Left lung (tissue), 10 donors: ENCODE results near the gene PPP4C. TPM values are rescaled to one million over a fixed set of nuclear protein-coding genes. Genes with fewer than 3 reads are reported as not detected.
"Not testable (repeated sequence)": the region's sequence is repeated elsewhere in the genome, so short reads cannot be mapped to it uniquely, and the experiment has no call there.

Experiments
- ATAC-seq: fragments of 200-7000 bp; cut with Tn5 transposase; one replicate; pipeline ENCODE4 v1.9.1; 2020; ENCODE audit warnings: moderate library complexity
- DNase-seq, 4 donors: peaks; one replicate each; pipeline ENCODE4 v3.0.0-alpha.2; 2013 to 2020
- H3K27ac ChIP-seq, 2 donors: fragments of 200-600 bp; sonication (generic) in 1 of 2; one replicate each; pipeline versions ENCODE4 v1.5.0 to v1.8.0; 2020 to 2021
- H3K27me3 ChIP-seq, 2 donors: fragments of 200-600 bp; sonication (generic) in 1 of 2; one replicate each; pipeline versions ENCODE4 v1.5.0 to v1.8.0; 2020 to 2021
- H3K36me3 ChIP-seq, 2 donors: fragments of 200-600 bp; sonication (generic) in 1 of 2; one replicate each; pipeline versions ENCODE4 v1.5.0 to v1.8.0; 2020 to 2021
- H3K4me1 ChIP-seq, 2 donors: fragments of 200-600 bp; one replicate each; pipeline ENCODE4 v1.8.0; 2021
- H3K4me3 ChIP-seq, 2 donors: fragments of 200-600 bp; sonication (generic) in 1 of 2; one replicate each; pipeline versions ENCODE4 v1.5.0 to v1.8.0; 2020 to 2021; ENCODE audit warnings: mild to moderate bottlenecking in 1 of 2
- H3K9me3 ChIP-seq, 2 donors: fragments of 200-600 bp; sonication (generic) in 1 of 2; one replicate each; pipeline versions ENCODE4 v1.5.0 to v1.8.0; 2020 to 2021
- intact Hi-C, 2 donors: fragments of 100-400 bp; cut with DNase I; formaldehyde crosslinking; loops; one replicate each; pipeline versions ENCODE4 v1.11.2 to v1.14.2; 2022
- polyA plus RNA-seq, 6 donors: library from polyadenylated mRNA; unstranded; fragments of 120-200 nt; gene quantifications; one replicate each; pipeline ENCODE4 v1.2.1, GENCODE V29; 2013; ENCODE audit not compliant: insufficient read length in 6 of 6
- total RNA-seq, 2 donors: library from RNA; stranded (reverse); fragmentation: NEBNext Ultra II Directional; extraction: Animal tissue kit (Norgen Biotek cat#: 25700); gene quantifications; one replicate each; pipeline ENCODE4 v1.2.1, GENCODE V29; 2021
- TF ChIP-seq, protein P1 (sequence below), 2 donors: fragments of 200-600 bp; sonication (generic) in 1 of 2; IDR thresholded peaks; one replicate each; pipeline versions ENCODE4 v1.5.0 to v1.8.0; 2021; ENCODE audit warnings: antibody characterized with exemption in 2 of 2
- donor health status: DM: no; HTN: yes; CAD: no.
- donor health status: DM: no; HTN: no; CAD: no.

PPP4C gene
- total and polyA plus RNA-seq, 8 donors: 62.0 to 89.8 (median 76.9) TPM

DNA sequence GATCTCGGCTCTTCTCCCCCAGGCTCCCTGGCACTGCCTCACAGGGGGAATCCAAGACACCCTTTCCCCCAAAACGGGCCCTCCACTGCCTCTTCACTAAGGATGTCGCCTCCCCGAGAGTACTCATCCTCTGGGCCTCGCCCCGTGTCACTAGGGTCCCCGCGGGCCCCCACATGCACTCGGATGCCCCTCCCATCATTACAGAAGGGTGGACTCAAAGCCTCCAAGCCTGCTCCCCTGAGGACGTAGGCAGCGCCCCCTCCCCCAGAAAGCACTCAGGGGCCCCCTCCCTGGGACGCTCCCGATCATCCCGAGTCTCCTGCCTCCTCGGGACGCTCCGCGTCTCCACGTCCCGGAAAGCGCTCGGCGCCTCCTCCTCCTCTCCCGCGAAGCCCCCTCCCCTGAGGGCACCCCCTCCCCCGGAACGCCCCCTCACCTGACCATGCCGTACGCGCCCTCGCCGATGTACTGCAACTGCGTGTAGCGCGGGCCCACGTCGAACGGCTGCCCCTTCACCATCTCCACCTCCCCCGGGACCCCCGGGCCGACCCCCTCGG is 46.9 kb downstream of the PPP4C start:
- Histone ChIP-seq H3K4me3 (peak overlapping the region; percentile 74 to 93), H3K36me3 (peaks cover 0 to 25% of the 10 kb centered on the region in 2 donors), H3K27ac (peak overlapping the region; percentile 87), H3K4me1 (peaks cover 7 to 36% of the 10 kb centered on the region in 2 donors), H3K9me3 (no peaks in the 10 kb centered on the region), H3K27me3 (no peaks in the 10 kb centered on the region)
- ATAC-seq (peak; percentile 14), DNase-seq (peak in 1 of 4 donors; percentile 71)
- TF ChIP-seq, protein P1, sequence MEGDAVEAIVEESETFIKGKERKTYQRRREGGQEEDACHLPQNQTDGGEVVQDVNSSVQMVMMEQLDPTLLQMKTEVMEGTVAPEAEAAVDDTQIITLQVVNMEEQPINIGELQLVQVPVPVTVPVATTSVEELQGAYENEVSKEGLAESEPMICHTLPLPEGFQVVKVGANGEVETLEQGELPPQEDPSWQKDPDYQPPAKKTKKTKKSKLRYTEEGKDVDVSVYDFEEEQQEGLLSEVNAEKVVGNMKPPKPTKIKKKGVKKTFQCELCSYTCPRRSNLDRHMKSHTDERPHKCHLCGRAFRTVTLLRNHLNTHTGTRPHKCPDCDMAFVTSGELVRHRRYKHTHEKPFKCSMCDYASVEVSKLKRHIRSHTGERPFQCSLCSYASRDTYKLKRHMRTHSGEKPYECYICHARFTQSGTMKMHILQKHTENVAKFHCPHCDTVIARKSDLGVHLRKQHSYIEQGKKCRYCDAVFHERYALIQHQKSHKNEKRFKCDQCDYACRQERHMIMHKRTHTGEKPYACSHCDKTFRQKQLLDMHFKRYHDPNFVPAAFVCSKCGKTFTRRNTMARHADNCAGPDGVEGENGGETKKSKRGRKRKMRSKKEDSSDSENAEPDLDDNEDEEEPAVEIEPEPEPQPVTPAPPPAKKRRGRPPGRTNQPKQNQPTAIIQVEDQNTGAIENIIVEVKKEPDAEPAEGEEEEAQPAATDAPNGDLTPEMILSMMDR (IDR thresholded peaks at IDR 0.05): no peak
- intact Hi-C loops: no loop called here

DNA sequence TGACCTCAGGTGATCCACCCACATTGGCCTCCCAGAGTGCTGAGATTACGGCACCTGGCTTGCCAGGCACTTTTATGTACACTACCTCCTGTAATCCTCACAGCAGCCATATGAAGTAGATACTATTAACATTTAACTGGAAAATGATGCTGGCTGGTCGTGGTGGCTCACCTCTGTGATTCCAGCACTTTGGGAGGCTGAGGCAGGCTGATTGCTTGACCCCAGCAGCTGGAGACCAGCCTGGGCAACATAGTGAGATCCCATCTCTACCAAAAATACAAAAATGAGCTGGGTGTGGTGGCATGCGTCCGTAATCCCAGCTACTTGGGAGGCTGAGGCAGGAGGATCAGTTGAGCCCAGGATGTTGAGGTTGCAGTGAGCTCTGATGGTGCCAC is 49.2 kb downstream of the PPP4C start:
- Histone ChIP-seq H3K4me3 (no peak overlapping the region), H3K27me3 (no peaks in the 10 kb centered on the region), H3K9me3 (no peaks in the 10 kb centered on the region), H3K4me1 (peaks cover 7 to 33% of the 10 kb centered on the region in 2 donors), H3K36me3 (peaks cover 0 to 2% of the 10 kb centered on the region in 2 donors), H3K27ac (peak overlapping the region in 1 of 2 donors; percentile 87)
- DNase-seq (no peak), ATAC-seq (no peak)
- intact Hi-C loops: no loop called here
- TF ChIP-seq, protein P1 (IDR thresholded peaks at IDR 0.05): no peak

DNA sequence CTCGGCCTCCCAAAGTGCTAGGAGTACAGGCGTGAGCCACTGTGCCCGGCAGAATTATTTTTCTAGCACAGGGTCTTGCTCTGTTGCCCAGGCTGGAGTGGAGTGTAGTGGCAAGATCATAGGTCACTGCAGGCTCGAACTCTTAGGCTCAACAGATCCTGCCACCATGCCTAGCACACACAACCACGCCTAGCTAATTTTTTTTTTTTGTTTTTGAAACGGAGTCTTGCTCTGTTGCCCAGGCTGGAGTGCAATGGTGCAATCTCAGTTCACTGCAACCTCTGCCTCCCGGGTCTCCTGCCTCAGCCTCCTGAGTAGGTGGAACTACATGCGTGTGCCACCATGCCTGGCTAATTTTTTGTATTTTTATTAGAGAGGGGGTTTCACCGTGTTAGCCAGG is 49.9 kb downstream of the PPP4C start:
- H3K4me1 ChIP-seq: peaks cover 7 to 26% of the 10 kb centered on the region in 2 donors
- H3K4me3 ChIP-seq, DNase-seq, intact Hi-C loops, H3K27me3 ChIP-seq, H3K9me3 ChIP-seq, H3K27ac ChIP-seq, ATAC-seq, H3K36me3 ChIP-seq: not testable (repeated sequence)

DNA sequence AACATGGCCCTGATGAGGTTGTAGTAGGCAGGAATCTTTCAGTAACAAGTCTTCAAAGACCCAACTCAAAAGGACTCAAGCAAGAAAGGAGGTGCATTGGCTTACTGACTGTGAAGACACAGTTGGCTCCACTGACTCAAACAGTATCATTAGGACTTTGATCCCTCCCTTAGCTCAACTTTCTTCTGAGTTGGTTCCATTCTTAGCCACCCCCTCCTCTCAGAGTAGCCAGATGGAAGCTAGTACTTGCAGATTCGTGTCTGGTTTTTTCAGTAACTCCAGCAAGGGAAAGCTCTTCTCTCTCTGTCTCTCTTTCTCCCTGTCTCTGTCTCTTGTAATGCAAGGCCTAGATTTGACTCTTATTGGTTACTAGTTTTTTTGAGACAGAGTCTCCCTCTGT is 52.2 kb downstream of the PPP4C start:
- Histone ChIP-seq H3K4me1 (peaks cover 4 to 5% of the 10 kb centered on the region in 2 donors), H3K9me3 (no peaks in the 10 kb centered on the region), H3K36me3 (no peaks in the 10 kb centered on the region), H3K4me3 (no peak overlapping the region), H3K27me3 (no peaks in the 10 kb centered on the region), H3K27ac (no peak overlapping the region)
- intact Hi-C loops: no loop called here
- TF ChIP-seq, protein P1 (IDR thresholded peaks at IDR 0.05): no peak
- DNase-seq: no peak
- ATAC-seq: no peak

DNA sequence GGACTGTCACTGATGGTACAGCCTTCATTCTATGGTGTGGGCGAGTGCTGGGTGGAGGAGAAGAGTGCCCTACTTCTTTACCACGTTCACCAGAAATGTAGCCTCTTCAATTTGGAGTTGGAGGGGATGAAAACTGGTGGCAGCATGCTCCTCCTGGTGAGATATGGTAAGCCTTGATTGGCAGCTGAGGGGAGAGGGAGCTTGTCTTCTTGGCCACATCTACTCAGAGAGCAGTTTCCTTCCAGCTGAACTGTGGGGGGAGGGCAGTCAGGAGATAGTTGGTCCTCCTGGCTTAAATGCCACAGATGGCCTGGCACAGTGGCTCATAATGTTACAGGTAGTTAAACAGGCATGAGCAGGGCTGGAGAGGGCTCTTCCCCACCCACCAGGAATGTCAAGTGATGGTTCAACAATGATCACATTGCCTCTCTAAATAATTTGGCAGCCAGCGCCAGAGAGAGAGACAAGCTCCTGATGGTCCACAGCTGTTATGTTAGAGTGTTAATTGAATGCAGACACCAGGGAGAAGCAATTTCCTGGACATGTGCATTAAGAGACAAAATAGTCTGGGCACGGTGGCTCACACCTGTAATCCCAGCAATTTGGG is 56.2 kb downstream of the PPP4C start:
- no peak overlapping the region for H3K4me3 ChIP-seq
- H3K36me3 ChIP-seq: no peaks in the 10 kb centered on the region
- peak; percentile 78 for ATAC-seq
- H3K27ac ChIP-seq: no peak overlapping the region
- intact Hi-C loops: no loop called here
- no peaks in the 10 kb centered on the region for H3K9me3 ChIP-seq
- TF ChIP-seq, protein P1 (IDR thresholded peaks at IDR 0.05): no peak
- peaks cover 0 to 6% of the 10 kb centered on the region in 2 donors for H3K4me1 ChIP-seq
- H3K27me3 ChIP-seq: no peaks in the 10 kb centered on the region
- no peak for DNase-seq
